AG04450 (cell line): ENCODE data around the gene TNFRSF19. TPM values are rescaled to one million over a fixed set of nuclear protein-coding genes. Genes with fewer than 3 reads are reported as not detected.

Source experiments
- CTCF ChIA-PET: fragments of 300-600, 350-600 bp; formaldehyde crosslinking; extraction: SDS; loops from one replicate; lab custom pipeline; 2022; ENCODE audit warnings: antibody characterized with exemption, inconsistent platforms; lab: Charles Lee
- POLR2A ChIA-PET: fragments of 350-600 bp; formaldehyde crosslinking; extraction: SDS; loops from one replicate; lab custom pipeline; 2021; ENCODE audit warnings: antibody characterized with exemption, inconsistent platforms; lab: Yijun Ruan, JAX
- DNase-seq: peaks from one replicate; pipeline ENCODE4 v3.0.0-alpha.2; 2011; ENCODE audit warnings: low read depth, low spot score
- H3K27ac ChIP-seq: one replicate; pipeline ENCODE4 v1.5.1; 2012; ENCODE audit warnings: low read depth, low read length, control low read depth
- H3K27me3 ChIP-seq: one replicate; pipeline ENCODE4 v1.6.0; 2012; ENCODE audit warnings: low read length; ENCODE audit not compliant: control insufficient read depth, insufficient read depth
- H3K4me3 ChIP-seq: 2 replicates; pipeline ENCODE4 v1.5.1; 2011; ENCODE audit warnings: mild to moderate bottlenecking, low read depth, low read length, control low read depth
- H3K9me3 ChIP-seq: 2 replicates; pipeline ENCODE4 v1.5.1; 2012; ENCODE audit warnings: low read length; ENCODE audit not compliant: control insufficient read depth, insufficient read depth
- polyA plus RNA-seq: library from polyadenylated mRNA; depleted of rRNA; stranded (reverse); fragments of >200 nt; gene quantifications from 2 replicates; pipeline ENCODE4 v1.2.3, GENCODE V29; 2011
- TF ChIP-seq, protein P1 (sequence below): IDR thresholded peaks from 2 replicates; pipeline ENCODE4 v1.5.1; 2011; ENCODE audit warnings: low read depth, low read length, control low read depth, inconsistent platforms

Gene TNFRSF19
- polyA plus RNA-seq, 1 experiment: 183 TPM

DNA sequence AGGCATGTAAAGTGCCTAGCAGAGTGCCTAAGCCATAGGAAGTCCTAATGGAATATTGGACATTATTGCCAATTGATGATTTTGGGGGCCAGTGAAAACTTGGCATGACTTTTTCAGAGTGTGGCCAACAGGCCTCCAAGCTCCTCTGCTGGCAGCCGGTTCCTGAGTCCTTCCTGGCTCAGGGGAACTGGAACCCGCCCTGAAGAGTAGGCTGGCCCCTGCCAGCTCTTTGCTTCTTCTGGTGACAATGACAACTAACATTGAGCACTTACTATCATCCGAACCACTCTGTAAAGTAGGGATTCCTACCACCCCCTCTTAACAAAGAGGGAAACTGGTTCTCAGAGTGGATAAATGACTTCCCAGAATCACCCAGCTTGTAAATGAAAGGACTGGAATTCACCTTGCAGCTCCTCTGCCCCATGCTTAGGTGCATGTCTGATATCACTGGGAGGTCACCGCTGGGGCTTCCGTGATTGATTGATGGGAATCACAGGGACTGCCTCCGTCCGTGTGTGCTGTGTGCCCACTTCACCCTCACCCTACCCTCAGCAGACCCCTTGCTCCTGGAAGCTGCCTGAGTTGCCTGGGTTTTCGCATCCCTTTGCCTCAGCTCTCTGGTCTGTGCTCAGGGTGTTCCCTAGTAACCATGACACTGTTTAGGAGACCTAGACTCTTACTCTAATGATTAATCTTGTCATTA is 50.6 kb downstream of the TNFRSF19 start:
- no peaks in the 10 kb centered on the region for H3K9me3 ChIP-seq

DNA sequence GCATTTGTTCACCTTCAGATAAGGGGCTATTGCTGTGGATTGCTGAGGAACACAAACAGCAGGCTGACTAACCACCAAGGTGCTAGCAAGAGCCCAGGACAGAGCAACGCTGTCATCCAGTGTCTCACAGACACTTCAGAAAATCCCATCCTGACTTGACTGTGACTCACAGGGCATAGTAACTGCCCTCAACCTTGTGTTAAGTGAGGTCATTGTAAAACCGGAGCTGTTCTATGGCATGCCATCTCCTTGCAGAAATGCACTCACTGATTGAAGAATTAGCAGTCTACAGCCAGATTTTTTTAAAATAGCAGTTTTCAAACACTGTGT is 51.1 kb downstream of the TNFRSF19 start:
- POLR2A ChIA-PET: interaction anchor here (0.9 to 1.2 kb wide), 3 partner anchors 9 to 26 kb away, joined by 3 to 4 read pairs (median 3); no protein-coding TSS in a partner anchor

More for the DNA sequence above, 50.6 kb downstream of the TNFRSF19 start:
- TF ChIP-seq, protein P1, sequence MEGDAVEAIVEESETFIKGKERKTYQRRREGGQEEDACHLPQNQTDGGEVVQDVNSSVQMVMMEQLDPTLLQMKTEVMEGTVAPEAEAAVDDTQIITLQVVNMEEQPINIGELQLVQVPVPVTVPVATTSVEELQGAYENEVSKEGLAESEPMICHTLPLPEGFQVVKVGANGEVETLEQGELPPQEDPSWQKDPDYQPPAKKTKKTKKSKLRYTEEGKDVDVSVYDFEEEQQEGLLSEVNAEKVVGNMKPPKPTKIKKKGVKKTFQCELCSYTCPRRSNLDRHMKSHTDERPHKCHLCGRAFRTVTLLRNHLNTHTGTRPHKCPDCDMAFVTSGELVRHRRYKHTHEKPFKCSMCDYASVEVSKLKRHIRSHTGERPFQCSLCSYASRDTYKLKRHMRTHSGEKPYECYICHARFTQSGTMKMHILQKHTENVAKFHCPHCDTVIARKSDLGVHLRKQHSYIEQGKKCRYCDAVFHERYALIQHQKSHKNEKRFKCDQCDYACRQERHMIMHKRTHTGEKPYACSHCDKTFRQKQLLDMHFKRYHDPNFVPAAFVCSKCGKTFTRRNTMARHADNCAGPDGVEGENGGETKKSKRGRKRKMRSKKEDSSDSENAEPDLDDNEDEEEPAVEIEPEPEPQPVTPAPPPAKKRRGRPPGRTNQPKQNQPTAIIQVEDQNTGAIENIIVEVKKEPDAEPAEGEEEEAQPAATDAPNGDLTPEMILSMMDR: no peak
- no peaks in the 10 kb centered on the region for H3K27me3 ChIP-seq
- ChIA-PET CTCF (interaction anchor here (0.7 kb wide), 1 partner anchor 403 kb away, joined by 3 read pairs; no protein-coding TSS in a partner anchor), POLR2A (interaction anchor here (1.2 kb wide), 1 partner anchor 27 kb away, joined by 3 read pairs; no protein-coding TSS in a partner anchor)
- peak overlapping the region; percentile 55 for H3K27ac ChIP-seq
- no peak for DNase-seq
- H3K4me3 ChIP-seq: no peak overlapping the region

DNA sequence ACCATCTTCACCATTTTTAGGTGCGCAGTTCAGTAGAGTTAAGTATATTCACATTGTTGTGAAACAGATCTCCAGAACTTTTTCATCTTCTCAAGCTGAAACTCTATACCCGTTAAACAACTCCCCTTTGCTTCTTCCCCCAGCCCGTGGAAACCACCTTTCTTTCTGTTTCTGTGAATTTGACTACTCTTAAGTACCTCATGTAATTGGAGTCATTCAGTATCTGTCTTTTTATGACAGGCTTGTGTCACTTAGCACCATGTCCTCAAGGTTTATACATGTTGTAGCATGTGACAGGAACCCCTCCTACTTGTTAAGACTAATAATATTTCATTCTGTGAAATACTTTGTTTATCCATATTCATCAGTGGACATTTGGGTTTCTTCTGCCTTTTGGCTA is 52.8 kb downstream of the TNFRSF19 start:
- TF ChIP-seq, protein P1: no peak
- Histone ChIP-seq H3K27me3 (no peaks in the 10 kb centered on the region), H3K4me3 (no peak overlapping the region), H3K27ac (no peak overlapping the region), H3K9me3 (no peaks in the 10 kb centered on the region)
- ChIA-PET CTCF (no interaction called here), POLR2A (no interaction called here)
- no peak for DNase-seq

More for the DNA sequence above, 51.1 kb downstream of the TNFRSF19 start:
- Histone ChIP-seq H3K4me3 (no peak overlapping the region), H3K9me3 (no peaks in the 10 kb centered on the region), H3K27ac (peak overlapping the region; percentile 55), H3K27me3 (no peaks in the 10 kb centered on the region)
- DNase-seq: peak; percentile 55
- TF ChIP-seq, protein P1: no peak
- CTCF ChIA-PET: no interaction called here

DNA sequence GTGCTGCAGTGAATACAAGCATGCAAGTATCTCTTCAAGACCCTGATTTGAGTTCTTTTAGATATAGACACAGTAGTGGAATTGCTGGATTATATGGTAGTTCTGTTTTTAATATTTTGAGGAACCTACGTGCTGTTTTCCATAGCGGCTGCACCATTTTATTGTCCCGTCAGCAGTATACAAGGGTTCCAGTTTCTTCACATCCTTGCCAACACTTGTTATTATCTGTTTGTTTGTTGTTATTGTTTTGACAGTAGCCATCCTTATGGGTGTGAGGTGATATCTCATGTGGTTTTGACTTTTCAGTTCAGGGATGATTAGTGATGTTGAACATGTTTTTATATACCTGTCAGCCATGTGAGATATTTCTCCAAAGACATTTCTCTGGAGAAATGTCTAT is 53.2 kb downstream of the TNFRSF19 start:
- ChIA-PET POLR2A (no interaction called here), CTCF (no interaction called here)
- Histone ChIP-seq H3K27ac (no peak overlapping the region), H3K4me3 (no peak overlapping the region), H3K9me3 (no peaks in the 10 kb centered on the region), H3K27me3 (no peaks in the 10 kb centered on the region)
- TF ChIP-seq, protein P1: no peak
- DNase-seq: no peak

DNA sequence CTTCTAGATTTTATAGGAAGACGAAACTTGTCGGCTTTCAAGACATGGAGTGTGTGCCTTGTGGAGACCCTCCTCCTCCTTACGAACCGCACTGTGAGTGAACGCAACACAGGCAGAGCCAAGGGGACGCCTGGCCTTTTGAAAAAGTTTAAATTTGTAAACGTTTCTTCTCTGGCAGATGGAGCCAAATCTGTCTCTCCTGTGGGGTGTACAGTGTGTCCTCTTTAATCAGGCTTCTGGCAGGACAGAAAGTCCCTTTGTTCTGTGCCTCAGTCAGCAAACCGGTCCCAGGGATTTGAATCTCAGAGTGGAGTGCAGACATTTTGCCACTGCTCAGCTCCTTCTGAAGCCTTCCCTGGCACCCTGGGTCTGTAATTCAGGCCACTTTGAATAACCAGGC is 56.5 kb downstream of the TNFRSF19 start:
- Histone ChIP-seq H3K4me3 (no peak overlapping the region), H3K9me3 (no peaks in the 10 kb centered on the region), H3K27ac (no peak overlapping the region), H3K27me3 (no peaks in the 10 kb centered on the region)
- TF ChIP-seq, protein P1: no peak
- no peak for DNase-seq
- ChIA-PET CTCF (no interaction called here), POLR2A (no interaction called here)
